ENCODE results near the gene AFF2.

The AFF2 gene

DNA sequence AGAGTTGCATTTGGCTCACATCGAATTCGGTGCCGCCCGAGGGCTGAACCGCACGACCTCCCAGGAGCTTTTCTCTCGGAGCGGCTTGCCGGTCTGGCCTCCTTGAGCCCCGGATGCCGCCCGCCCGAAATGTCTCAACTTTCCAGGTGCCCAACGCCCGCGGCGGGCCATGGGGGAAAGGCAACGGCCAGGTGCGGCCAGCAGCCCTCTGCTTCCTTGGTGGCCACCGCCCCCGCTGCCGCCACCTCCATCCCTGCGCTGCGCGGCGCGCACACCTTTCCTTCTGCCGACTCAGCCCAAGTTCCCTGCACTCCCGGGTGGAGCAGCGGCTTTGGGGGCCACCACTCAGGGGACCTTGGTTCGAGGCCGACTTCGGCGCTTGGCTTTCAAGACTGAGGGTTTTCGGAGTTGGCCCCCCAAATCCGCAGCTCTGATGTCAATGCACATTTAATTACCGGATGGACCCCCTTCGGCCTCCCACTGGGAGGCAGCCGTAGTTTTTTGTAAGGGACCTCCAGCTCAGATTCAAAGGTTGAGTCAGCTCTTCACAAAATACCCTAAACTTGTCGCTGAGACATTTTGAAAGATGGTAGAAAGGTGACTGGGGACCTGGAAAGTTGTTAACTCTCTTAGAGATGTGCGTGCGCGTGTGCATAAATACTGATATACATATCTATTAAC, 1.1 kb downstream of the AFF2 start:
- Histone ChIP-seq H3K36me3 (ENCODE audit: control insufficient read depth, insufficient read depth, low read length) (no peaks in the 10 kb centered on the region), H3K9me3 (ENCODE audit: control insufficient read depth, low read length) (no peaks in the 10 kb centered on the region), H3K4me1 (ENCODE audit: control insufficient read depth, insufficient read depth, low read length, poor library complexity, severe bottlenecking) (peaks cover 6% of the 10 kb centered on the region), H3K4me3 (ENCODE audit: extremely low read depth, insufficient read depth, low read length, poor library complexity, severe bottlenecking) (peak overlapping the region; percentile 54), H3K27ac (ENCODE audit: low read depth, low read length, severe bottlenecking) (no peak overlapping the region)
- 0% methylated on average over 8 of the region's 43 CpGs for WGBS, 2 experiments (ENCODE audit: insufficient coverage in 2 of 2)

DNA sequence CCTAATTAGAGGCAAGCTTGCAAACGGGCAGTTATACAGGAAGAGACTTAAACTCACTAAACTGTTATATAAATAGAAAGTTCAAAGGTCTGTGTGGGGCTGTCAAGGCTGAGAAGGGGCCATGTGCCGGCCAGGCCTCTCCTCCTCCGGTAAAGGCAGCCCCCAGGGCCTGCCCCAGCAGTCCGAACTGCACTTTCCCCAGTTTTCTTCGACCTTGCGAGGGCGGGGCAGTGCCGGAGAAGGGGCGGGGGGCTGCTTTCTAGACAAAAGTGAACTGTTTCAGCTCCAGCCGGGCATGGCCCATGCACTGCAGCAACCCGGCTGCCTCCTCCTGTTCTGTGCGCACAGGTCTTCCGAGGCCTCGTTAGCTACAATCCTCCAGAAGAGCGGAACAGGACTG, 4.1 kb downstream of the AFF2 start:
- Histone ChIP-seq H3K27ac (ENCODE audit: low read depth, low read length, severe bottlenecking) (peak overlapping the region; percentile 29), H3K4me1 (ENCODE audit: control insufficient read depth, insufficient read depth, low read length, poor library complexity, severe bottlenecking) (peaks cover 6% of the 10 kb centered on the region), H3K9me3 (ENCODE audit: control insufficient read depth, low read length) (no peaks in the 10 kb centered on the region), H3K36me3 (ENCODE audit: control insufficient read depth, insufficient read depth, low read length) (no peaks in the 10 kb centered on the region), H3K4me3 (ENCODE audit: extremely low read depth, insufficient read depth, low read length, poor library complexity, severe bottlenecking) (no peak overlapping the region)
- 0 to 24% methylated on average over 1 to 7 of the region's 15 CpGs for WGBS, 2 experiments (ENCODE audit: insufficient coverage in 2 of 2)

DNA sequence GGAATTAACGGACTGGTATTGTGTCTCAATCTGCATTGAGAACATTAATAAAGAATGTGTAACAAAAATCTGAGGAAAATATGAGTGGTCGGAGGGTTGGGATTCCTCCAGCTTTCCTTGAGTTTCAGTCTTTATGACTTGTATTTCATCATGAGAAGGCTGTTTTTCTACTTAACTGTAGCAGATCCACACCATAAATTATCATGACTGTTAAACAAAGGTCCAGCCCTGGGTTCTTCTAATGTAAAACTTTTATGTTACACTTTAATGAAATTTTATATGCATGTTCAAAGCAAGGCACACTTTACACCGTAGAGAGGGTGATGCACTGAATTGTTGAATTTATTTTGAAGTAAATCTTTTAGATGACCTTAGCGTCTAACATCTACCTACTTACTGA, 7.0 kb downstream of the AFF2 start:
- Histone ChIP-seq H3K9me3 (ENCODE audit: control insufficient read depth, low read length) (no peaks in the 10 kb centered on the region), H3K4me3 (ENCODE audit: extremely low read depth, insufficient read depth, low read length, poor library complexity, severe bottlenecking) (no peak overlapping the region), H3K27ac (ENCODE audit: low read depth, low read length, severe bottlenecking) (no peak overlapping the region), H3K4me1 (ENCODE audit: control insufficient read depth, insufficient read depth, low read length, poor library complexity, severe bottlenecking) (peaks cover 6% of the 10 kb centered on the region), H3K36me3 (ENCODE audit: control insufficient read depth, insufficient read depth, low read length) (no peaks in the 10 kb centered on the region)
- 60% methylated on average over 1 of the region's 4 CpGs; no CpG with 5 or more reads in 1 of the 2 experiments for WGBS, 2 experiments (ENCODE audit: insufficient coverage in 2 of 2)

DNA sequence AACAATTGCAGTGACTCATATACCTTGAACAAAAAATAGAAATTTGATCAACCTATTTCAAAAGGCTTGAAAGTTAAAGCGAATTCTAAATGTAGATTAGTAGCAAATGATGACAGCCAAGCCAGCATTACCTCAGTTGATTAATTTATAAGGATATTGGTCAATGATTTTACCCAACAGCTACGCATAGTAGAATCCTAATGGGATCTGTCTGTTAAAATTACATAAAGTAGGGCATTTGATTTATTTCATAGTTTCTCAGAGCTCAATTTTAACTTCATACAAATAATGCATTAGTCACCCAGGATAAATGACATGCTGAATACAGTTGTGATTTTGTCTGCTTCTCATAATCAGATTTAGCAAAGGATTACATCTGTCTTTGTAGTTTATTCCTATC, 12.0 kb downstream of the AFF2 start:
- no CpG with 5 or more reads among the region's 2 CpGs for WGBS, 2 experiments (ENCODE audit: insufficient coverage in 2 of 2)
- H3K9me3 ChIP-seq (ENCODE audit: control insufficient read depth, low read length): no peaks in the 10 kb centered on the region

DNA sequence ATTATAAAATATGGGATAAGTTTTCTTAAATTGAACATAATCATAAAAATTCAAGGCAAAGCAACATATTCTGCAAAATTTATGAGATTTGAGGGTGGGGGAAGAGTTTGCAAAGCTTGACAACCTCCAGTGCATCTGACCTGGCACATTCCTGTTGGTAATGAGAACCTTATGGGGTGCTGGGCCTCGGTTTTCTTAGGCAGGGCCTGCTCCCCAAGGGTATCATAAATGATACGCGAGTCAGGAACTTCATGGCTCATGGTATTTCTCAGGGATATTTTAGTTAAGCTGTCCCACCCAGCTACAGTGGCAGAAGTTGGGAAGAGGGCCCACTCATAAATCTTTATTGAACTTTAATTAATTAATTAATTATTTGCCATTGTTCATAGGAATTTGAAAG, 13.2 kb downstream of the AFF2 start:
- Histone ChIP-seq H3K4me3 (ENCODE audit: extremely low read depth, insufficient read depth, low read length, poor library complexity, severe bottlenecking) (no peak overlapping the region), H3K4me1 (ENCODE audit: control insufficient read depth, insufficient read depth, low read length, poor library complexity, severe bottlenecking) (no peaks in the 10 kb centered on the region), H3K9me3 (ENCODE audit: control insufficient read depth, low read length) (no peaks in the 10 kb centered on the region), H3K27ac (ENCODE audit: low read depth, low read length, severe bottlenecking) (no peak overlapping the region), H3K36me3 (ENCODE audit: control insufficient read depth, insufficient read depth, low read length) (no peaks in the 10 kb centered on the region)
- no CpG with 5 or more reads among the region's 3 CpGs for WGBS, 2 experiments (ENCODE audit: insufficient coverage in 2 of 2)

More for the DNA sequence above, 12.0 kb downstream of the AFF2 start:
- Histone ChIP-seq H3K27ac (ENCODE audit: low read depth, low read length, severe bottlenecking) (no peak overlapping the region), H3K4me1 (ENCODE audit: control insufficient read depth, insufficient read depth, low read length, poor library complexity, severe bottlenecking) (no peaks in the 10 kb centered on the region), H3K4me3 (ENCODE audit: extremely low read depth, insufficient read depth, low read length, poor library complexity, severe bottlenecking) (no peak overlapping the region), H3K36me3 (ENCODE audit: control insufficient read depth, insufficient read depth, low read length) (no peaks in the 10 kb centered on the region)

DNA sequence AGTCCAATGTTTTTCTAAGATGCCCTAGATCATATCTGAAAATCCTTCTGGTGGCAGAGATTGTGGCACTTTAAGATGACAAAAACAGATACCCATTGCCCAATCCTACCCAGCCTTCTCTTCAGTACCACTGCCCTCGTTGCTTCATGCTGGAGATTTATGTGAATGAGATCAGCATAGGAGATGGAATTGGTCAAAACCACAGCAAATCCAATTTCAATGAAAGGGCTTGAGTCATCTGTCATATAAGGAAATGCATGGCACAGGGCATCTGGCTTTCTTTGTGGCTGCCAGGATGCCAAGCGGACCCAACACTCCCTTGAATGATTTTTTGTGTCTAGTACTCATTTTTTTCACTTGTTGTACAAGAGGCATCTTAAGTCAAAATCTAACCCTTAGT, 16.8 kb downstream of the AFF2 start:
- 100% methylated on average over 1 of the region's 2 CpGs; no CpG with 5 or more reads in 1 of the 2 experiments for WGBS, 2 experiments (ENCODE audit: insufficient coverage in 2 of 2)
- Histone ChIP-seq H3K9me3 (ENCODE audit: control insufficient read depth, low read length) (no peaks in the 10 kb centered on the region), H3K4me1 (ENCODE audit: control insufficient read depth, insufficient read depth, low read length, poor library complexity, severe bottlenecking) (no peaks in the 10 kb centered on the region), H3K36me3 (ENCODE audit: control insufficient read depth, insufficient read depth, low read length) (no peaks in the 10 kb centered on the region), H3K27ac (ENCODE audit: low read depth, low read length, severe bottlenecking) (no peak overlapping the region), H3K4me3 (ENCODE audit: extremely low read depth, insufficient read depth, low read length, poor library complexity, severe bottlenecking) (no peak overlapping the region)

DNA sequence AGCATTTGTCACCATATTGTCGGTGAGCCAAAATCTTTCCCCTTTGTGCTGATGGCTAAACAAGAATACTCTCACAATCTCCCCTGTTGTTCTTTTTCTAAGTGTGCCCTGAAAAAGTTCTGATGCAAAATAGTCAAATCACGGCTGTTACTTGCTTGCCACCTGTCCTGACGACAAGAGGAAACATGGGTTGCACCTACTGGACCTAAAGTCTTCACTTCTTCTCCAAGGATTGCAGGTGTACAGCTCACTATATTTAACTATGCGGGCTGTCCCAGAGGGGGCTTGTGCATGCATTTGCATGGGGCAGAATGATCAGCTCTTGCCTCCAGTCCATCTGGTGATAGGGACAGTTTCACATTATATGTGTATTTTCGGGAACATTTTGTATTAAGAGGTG, 21.6 kb downstream of the AFF2 start:
- Histone ChIP-seq H3K4me3 (ENCODE audit: extremely low read depth, insufficient read depth, low read length, poor library complexity, severe bottlenecking) (no peak overlapping the region), H3K4me1 (ENCODE audit: control insufficient read depth, insufficient read depth, low read length, poor library complexity, severe bottlenecking) (no peaks in the 10 kb centered on the region), H3K36me3 (ENCODE audit: control insufficient read depth, insufficient read depth, low read length) (no peaks in the 10 kb centered on the region), H3K27ac (ENCODE audit: low read depth, low read length, severe bottlenecking) (no peak overlapping the region), H3K9me3 (ENCODE audit: control insufficient read depth, low read length) (no peaks in the 10 kb centered on the region)
- 85 to 92% methylated on average over 2 to 5 of the region's 5 CpGs for WGBS, 2 experiments (ENCODE audit: insufficient coverage in 2 of 2)

DNA sequence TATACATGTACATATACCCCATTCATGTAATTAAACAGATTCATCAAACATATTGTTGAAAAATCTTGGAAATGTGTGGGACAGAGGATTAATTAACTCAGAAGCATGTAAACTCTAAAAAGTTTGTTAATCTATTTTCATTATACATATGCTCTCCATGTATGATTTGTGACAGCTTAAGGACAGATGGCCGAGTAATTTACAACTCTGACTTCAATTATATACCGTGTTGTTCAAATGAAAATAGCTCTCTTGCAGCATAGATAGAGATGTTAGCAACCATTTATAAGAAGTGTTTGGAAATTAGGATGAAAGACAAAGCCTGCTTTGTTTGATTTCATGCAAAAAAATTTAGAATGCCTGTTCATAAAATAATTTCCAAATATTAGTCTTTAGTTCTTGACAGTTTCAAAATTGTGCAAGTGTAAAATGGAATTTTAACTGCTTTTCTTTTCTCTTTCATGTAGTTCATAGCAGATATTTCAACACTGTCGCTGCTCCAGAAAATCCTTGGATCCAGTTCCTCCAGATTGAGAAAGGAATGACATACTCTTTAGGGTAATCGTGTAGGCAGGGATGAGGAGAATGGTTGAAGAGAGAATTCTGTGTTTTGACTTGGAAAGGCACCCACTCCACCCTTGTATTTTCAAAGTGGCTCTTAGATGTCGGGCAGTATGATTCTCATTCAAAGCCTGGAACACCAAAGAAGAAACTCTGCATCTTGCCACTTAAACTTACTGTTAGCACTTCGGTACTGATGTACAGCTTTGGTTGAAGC, 23.1 kb downstream of the AFF2 start:
- Histone ChIP-seq H3K9me3 (ENCODE audit: control insufficient read depth, low read length) (no peaks in the 10 kb centered on the region), H3K27ac (ENCODE audit: low read depth, low read length, severe bottlenecking) (no peak overlapping the region), H3K4me3 (ENCODE audit: extremely low read depth, insufficient read depth, low read length, poor library complexity, severe bottlenecking) (no peak overlapping the region), H3K36me3 (ENCODE audit: control insufficient read depth, insufficient read depth, low read length) (no peaks in the 10 kb centered on the region), H3K4me1 (ENCODE audit: control insufficient read depth, insufficient read depth, low read length, poor library complexity, severe bottlenecking) (no peaks in the 10 kb centered on the region)
- WGBS, 2 experiments (ENCODE audit: insufficient coverage in 2 of 2): 67% methylated on average over 2 of the region's 6 CpGs; no CpG with 5 or more reads in 1 of the 2 experiments

DNA sequence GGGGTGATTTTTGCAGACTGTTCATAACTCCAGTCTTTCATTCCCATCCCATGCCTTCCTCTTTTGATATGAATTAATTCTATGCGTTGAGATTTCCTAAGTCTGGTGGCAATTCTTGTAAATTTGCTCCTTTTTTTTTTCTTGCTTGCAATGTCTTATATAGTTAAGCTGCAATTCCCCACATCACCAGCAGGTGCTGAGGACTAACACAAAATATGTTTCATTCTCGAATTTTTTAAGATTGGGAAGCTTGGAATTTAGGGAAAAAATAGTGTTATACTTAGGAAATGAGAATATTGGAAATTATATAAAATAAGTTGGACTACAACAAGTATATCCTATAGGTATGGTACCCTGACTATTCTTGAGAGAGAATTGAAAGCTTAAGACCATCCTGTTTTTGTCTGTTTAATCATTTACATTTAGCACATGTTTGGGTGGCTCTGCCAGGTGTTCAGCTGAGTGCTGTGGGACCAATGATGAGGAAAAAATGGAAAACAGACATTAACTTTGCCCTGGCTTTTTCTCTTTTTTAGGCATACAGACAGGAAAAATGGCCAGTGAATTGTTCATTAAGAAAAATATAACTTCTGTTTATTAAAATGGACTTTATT, 30.2 kb downstream of the AFF2 start:
- Histone ChIP-seq H3K27ac (ENCODE audit: low read depth, low read length, severe bottlenecking) (no peak overlapping the region), H3K4me3 (ENCODE audit: extremely low read depth, insufficient read depth, low read length, poor library complexity, severe bottlenecking) (no peak overlapping the region), H3K4me1 (ENCODE audit: control insufficient read depth, insufficient read depth, low read length, poor library complexity, severe bottlenecking) (no peaks in the 10 kb centered on the region), H3K9me3 (ENCODE audit: control insufficient read depth, low read length) (no peaks in the 10 kb centered on the region), H3K36me3 (ENCODE audit: control insufficient read depth, insufficient read depth, low read length) (no peaks in the 10 kb centered on the region)
- WGBS, 2 experiments (ENCODE audit: insufficient coverage in 2 of 2): no CpG with 5 or more reads among the region's 2 CpGs

DNA sequence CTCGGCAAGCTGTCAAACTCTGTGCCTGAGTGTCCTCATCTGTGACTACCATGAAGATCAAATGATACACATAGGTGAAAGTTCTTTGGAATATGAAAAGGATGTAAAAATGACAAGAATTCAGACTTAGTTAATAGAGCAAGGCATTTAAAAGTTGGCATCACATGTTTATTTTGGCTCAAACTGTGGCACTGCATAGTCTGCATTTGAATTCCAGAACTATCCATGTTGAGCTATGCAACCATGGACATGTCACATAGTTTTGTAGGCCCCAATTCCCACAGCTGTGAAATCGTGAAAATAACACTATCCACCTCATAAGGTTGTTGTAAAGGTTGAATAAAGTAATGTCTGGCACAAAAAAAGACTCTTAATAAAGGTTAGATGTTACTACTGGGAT, 33.9 kb downstream of the AFF2 start:
- Histone ChIP-seq H3K36me3 (ENCODE audit: control insufficient read depth, insufficient read depth, low read length) (no peaks in the 10 kb centered on the region), H3K9me3 (ENCODE audit: control insufficient read depth, low read length) (no peaks in the 10 kb centered on the region), H3K27ac (ENCODE audit: low read depth, low read length, severe bottlenecking) (no peak overlapping the region), H3K4me3 (ENCODE audit: extremely low read depth, insufficient read depth, low read length, poor library complexity, severe bottlenecking) (no peak overlapping the region), H3K4me1 (ENCODE audit: control insufficient read depth, insufficient read depth, low read length, poor library complexity, severe bottlenecking) (peaks cover 16% of the 10 kb centered on the region)
- WGBS, 2 experiments (ENCODE audit: insufficient coverage in 2 of 2): 100% methylated on average over 1 of the region's 2 CpGs; no CpG with 5 or more reads in 1 of the 2 experiments
